Endothelial cell of umbilical vein (primary cell): ENCODE measurements around the gene MUC16. TPM values are rescaled to one million over a fixed set of nuclear protein-coding genes. Genes with fewer than 3 reads are reported as not detected.

Experiments
- BruUV-seq: library from RNA; stranded (reverse); fragments of 400-500 nt; replicated peaks from 2 replicates; lab custom pipeline; 2021; lab: Mats Ljungman, UMichigan
- CTCF ChIA-PET: fragments of 300-600, 350-600 bp; sonication (Branson Sonifier 250); formaldehyde crosslinking; loops from one replicate; lab custom pipeline; 2021; ENCODE audit warnings: antibody characterized with exemption, inconsistent platforms; lab: Charles Lee
- POLR2A ChIA-PET: fragments of 300-600, 350-600 bp; sonication (Branson Sonifier 250); formaldehyde crosslinking; loops from one replicate; lab custom pipeline; 2021; ENCODE audit warnings: antibody characterized with exemption, inconsistent platforms; lab: Charles Lee
- DNase-seq: peaks from one replicate; pipeline ENCODE4 v3.0.0-alpha.2; 2011; ENCODE audit warnings: low read depth, low spot score
- FAIRE-seq: peaks from 2 replicates; lab custom pipeline; 2011; peaks lifted over from hg19 to GRCh38; lab: Jason Lieb, UNC
- H2AFZ ChIP-seq: 2 replicates; pipeline ENCODE4 v1.6.0; 2012; ENCODE audit warnings: low read depth, low read length, control low read depth, inconsistent platforms
- H3K27ac ChIP-seq: 2 replicates; pipeline ENCODE4 v1.5.1; 2011; ENCODE audit warnings: low read depth, mild to moderate bottlenecking, control low read depth, low read length, moderate library complexity; ENCODE audit not compliant: insufficient read depth
- H3K27me3 ChIP-seq, 2 experiments: 2 replicates each; pipeline versions ENCODE4 v1.6.0 to v1.6.1; 2011; ENCODE audit warnings: low read length in 2 of 2, mixed read lengths in 1 of 2; ENCODE audit not compliant: control insufficient read depth in 2 of 2, insufficient read depth in 2 of 2
- H3K36me3 ChIP-seq, 2 experiments: 2 replicates in 1 of 2; 3 replicates in 1 of 2; pipeline ENCODE4 v1.5.1; 2011; ENCODE audit warnings: low read length in 2 of 2, mild to moderate bottlenecking in 1 of 2, moderate library complexity in 1 of 2; ENCODE audit not compliant: control insufficient read depth in 2 of 2, insufficient read depth in 2 of 2; ENCODE audit errors: extremely low read depth in 1 of 2
- H3K4me1 ChIP-seq: 3 replicates; pipeline ENCODE4 v1.5.1; 2011; ENCODE audit warnings: mild to moderate bottlenecking, low read length; ENCODE audit not compliant: control insufficient read depth, insufficient read depth; ENCODE audit errors: extremely low read depth
- H3K4me2 ChIP-seq: 2 replicates; pipeline ENCODE4 v1.6.1; 2011; ENCODE audit warnings: low read length, control low read depth, mixed read lengths; ENCODE audit not compliant: insufficient read depth
- H3K4me3 ChIP-seq, 3 experiments: fragments of 200-600 bp in 1 of 3; sonication (generic), shearing (Covaris generic) in 1 of 3; replicated peaks in 1 of 3; 2 replicates each; pipeline ENCODE4 v1.5.1; 2011 to 2016; ENCODE audit warnings: control low read depth in 3 of 3, low read length in 3 of 3, mild to moderate bottlenecking in 2 of 3, inconsistent platforms in 1 of 3, low read depth in 1 of 3, moderate library complexity in 1 of 3; ENCODE audit not compliant: insufficient read depth in 1 of 3
- H3K79me2 ChIP-seq: 2 replicates; pipeline ENCODE4 v1.6.0; 2012; ENCODE audit warnings: low read length, inconsistent platforms; ENCODE audit not compliant: control insufficient read depth, insufficient read depth
- H3K9ac ChIP-seq: replicated peaks from 2 replicates; pipeline ENCODE3; 2011; ENCODE audit warnings: low read length, control low read depth; ENCODE audit not compliant: insufficient read depth; ENCODE audit errors: extremely low read depth
- H3K9me1 ChIP-seq: replicated peaks from 3 replicates; pipeline ENCODE4 v1.6.0; 2011; ENCODE audit warnings: mild to moderate bottlenecking, low read length; ENCODE audit not compliant: control insufficient read depth, insufficient read depth; ENCODE audit errors: extremely low read depth
- H3K9me3 ChIP-seq: replicated peaks from 2 replicates; pipeline ENCODE4 v1.5.1; 2012; ENCODE audit warnings: low read length, inconsistent platforms; ENCODE audit not compliant: control insufficient read depth, insufficient read depth
- H4K20me1 ChIP-seq: replicated peaks from 2 replicates; pipeline ENCODE3; 2011; ENCODE audit warnings: mild to moderate bottlenecking, low read length; ENCODE audit not compliant: control insufficient read depth, insufficient read depth; ENCODE audit errors: extremely low read depth
- CTCF ChIP-seq, 2 donors: IDR thresholded peaks; 1 replicate in 1 of 2; 2 replicates in 1 of 2; pipeline ENCODE4 v1.5.1; 2011; ENCODE audit warnings: low read length in 2 of 2, mild to moderate bottlenecking in 2 of 2, moderate library complexity in 2 of 2, control low read depth in 1 of 2, inconsistent platforms in 1 of 2, low read depth in 1 of 2; ENCODE audit not compliant: insufficient read depth in 1 of 2; ENCODE audit errors: extremely low read depth in 1 of 2
- EZH2 ChIP-seq: IDR thresholded peaks from 2 replicates; pipeline ENCODE4 v1.6.1; 2012; ENCODE audit warnings: borderline replicate concordance, low read depth, mild to moderate bottlenecking, moderate library complexity, low read length, inconsistent platforms; ENCODE audit not compliant: severe bottlenecking
- FOS ChIP-seq: IDR thresholded peaks from 2 replicates; pipeline ENCODE4 v1.6.1; 2011; ENCODE audit warnings: mild to moderate bottlenecking, low read length, moderate library complexity, borderline replicate concordance; ENCODE audit not compliant: insufficient read depth
- GATA2 ChIP-seq: IDR thresholded peaks from 2 replicates; pipeline ENCODE4 v1.7.0; 2011; ENCODE audit warnings: low read depth, mild to moderate bottlenecking, moderate library complexity, mixed read lengths, low read length; ENCODE audit not compliant: insufficient read length, insufficient read depth
- JUN ChIP-seq: IDR thresholded peaks from 2 replicates; pipeline ENCODE4 v1.6.1; 2011; ENCODE audit warnings: borderline replicate concordance, low read depth; ENCODE audit not compliant: insufficient read length, insufficient read depth
- MYC ChIP-seq: IDR thresholded peaks from one replicate; pipeline ENCODE4 v1.6.1; 2011; ENCODE audit warnings: mild to moderate bottlenecking, low read depth, low read length
- POLR2A ChIP-seq: IDR thresholded peaks from 2 replicates; pipeline ENCODE4 v1.6.1; 2012; ENCODE audit warnings: low read depth, mild to moderate bottlenecking, control low read depth, low read length
- POLR2AphosphoS5 ChIP-seq: IDR thresholded peaks from 2 replicates; pipeline ENCODE4 v1.6.1; 2012; ENCODE audit warnings: low read depth, mild to moderate bottlenecking, control low read depth, low read length, moderate library complexity; ENCODE audit not compliant: insufficient read depth
- dilution Hi-C: fragments of 300-500 bp; cut with MboI; formaldehyde crosslinking; loops from one replicate; pipeline ENCODE4 v1.15.0; 2019; ENCODE audit warnings: low sequenced_read_pairs; ENCODE audit not compliant: extremely low pct_ligation_motif_present
- intact Hi-C: fragments of 100-400 bp; cut with micrococcal nuclease; formaldehyde crosslinking; loops from one replicate; pipeline ENCODE4 v1.10.0; 2022
- polyA plus RNA-seq, 4 experiments: library from polyadenylated mRNA; depleted of rRNA in 3 of 4; stranded (reverse) in 3 of 4; unstranded in 1 of 4; fragments of >200 nt; gene quantifications; 2 replicates each; pipeline versions ENCODE4 v1.2.1 to v1.2.3, GENCODE V29; 2011 to 2012; ENCODE audit warnings: missing spikeins in 1 of 4
- total RNA-seq: library from RNA; stranded (reverse); gene quantifications from 2 replicates; pipeline ENCODE4 v1.2.3, GENCODE V29; 2021
- TF ChIP-seq, protein P1 (sequence below): IDR thresholded peaks from 2 replicates; pipeline ENCODE4 v1.6.1; 2011; ENCODE audit not compliant: insufficient read depth, insufficient read length

MUC16 gene
- total and polyA plus RNA-seq, 2 donors (not counting 3 experiments of a cell fraction or from before 2014, with no cell fraction given), result not detected

GRCh38 chr19:9010693-9011092, 484 bp upstream of the MUC16 start:
- Histone ChIP-seq H3K27me3 (no peaks in the 10 kb centered on the region), H3K4me3 (no peak overlapping the region), H3K79me2 (no peaks in the 10 kb centered on the region), H4K20me1 (no peaks in the 10 kb centered on the region), H3K9me1 (no peaks in the 10 kb centered on the region), H3K4me2 (no peak overlapping the region), H3K4me1 (no peaks in the 10 kb centered on the region), H3K36me3 (no peaks in the 10 kb centered on the region), H2AFZ (no peak overlapping the region), H3K9ac (no peak overlapping the region), H3K27ac (no peak overlapping the region), H3K9me3 (no peaks in the 10 kb centered on the region)
- BruUV-seq, result no TSS peak
- no peak for TF ChIP-seq FOS
- no peak for TF ChIP-seq CTCF (IDR thresholded peaks at IDR 0.05; ENCODE audit: extremely low read depth in 1 of 2, insufficient read depth in 1 of 2, low read depth in 1 of 2, low read length in 2 of 2)
- TF ChIP-seq, protein P1, sequence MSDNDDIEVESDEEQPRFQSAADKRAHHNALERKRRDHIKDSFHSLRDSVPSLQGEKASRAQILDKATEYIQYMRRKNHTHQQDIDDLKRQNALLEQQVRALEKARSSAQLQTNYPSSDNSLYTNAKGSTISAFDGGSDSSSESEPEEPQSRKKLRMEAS, result no peak
- TF ChIP-seq EZH2, result no peak
- no peak for TF ChIP-seq POLR2AphosphoS5
- TF ChIP-seq GATA2, result no peak
- TF ChIP-seq POLR2A, result no peak
- no peak for TF ChIP-seq JUN
- TF ChIP-seq MYC, result no peak
- FAIRE-seq, result no peak
- CTCF ChIA-PET, result no interaction called here
- intact Hi-C loops (no loop called here), dilution Hi-C loops (no loop called here)
- POLR2A ChIA-PET, result no interaction called here
- DNase-seq, result no peak
